Nephron progenitor cell (in vitro differentiated cells): Measurements from ENCODE around the gene IRF5.

ENCODE experiments used
- DNase-seq: peaks from one replicate; pipeline ENCODE4 v3.0.0; 2021
- H3K27ac Mint-ChIP-seq: 2 replicates; pipeline ENCODE4 v1.8.0; 2021; ENCODE audit warnings: mild to moderate bottlenecking, moderate library complexity, mixed read lengths
- H3K27me3 Mint-ChIP-seq: 2 replicates; pipeline ENCODE4 v1.8.0; 2021; ENCODE audit warnings: mild to moderate bottlenecking, low read depth, mixed read lengths; ENCODE audit not compliant: poor library complexity
- H3K36me3 Mint-ChIP-seq: 2 replicates; pipeline ENCODE4 v1.8.0; 2021; ENCODE audit warnings: low read depth, mixed read lengths
- H3K4me1 Mint-ChIP-seq: 2 replicates; pipeline ENCODE4 v1.8.0; 2021; ENCODE audit warnings: mixed read lengths
- H3K4me3 Mint-ChIP-seq: 2 replicates; pipeline ENCODE4 v1.8.0; 2021; ENCODE audit warnings: mild to moderate bottlenecking, moderate library complexity, mixed read lengths
- H3K9me3 Mint-ChIP-seq: 2 replicates; pipeline ENCODE4 v1.8.0; 2021; ENCODE audit warnings: mild to moderate bottlenecking, moderate library complexity, mixed read lengths
- TF ChIP-seq, protein P1 (sequence below): fragments of 200-600 bp; sonication (generic); IDR thresholded peaks from 2 replicates; pipeline ENCODE4 v1.5.0; 2021; ENCODE audit warnings: antibody characterized with exemption

The IRF5 gene

DNA sequence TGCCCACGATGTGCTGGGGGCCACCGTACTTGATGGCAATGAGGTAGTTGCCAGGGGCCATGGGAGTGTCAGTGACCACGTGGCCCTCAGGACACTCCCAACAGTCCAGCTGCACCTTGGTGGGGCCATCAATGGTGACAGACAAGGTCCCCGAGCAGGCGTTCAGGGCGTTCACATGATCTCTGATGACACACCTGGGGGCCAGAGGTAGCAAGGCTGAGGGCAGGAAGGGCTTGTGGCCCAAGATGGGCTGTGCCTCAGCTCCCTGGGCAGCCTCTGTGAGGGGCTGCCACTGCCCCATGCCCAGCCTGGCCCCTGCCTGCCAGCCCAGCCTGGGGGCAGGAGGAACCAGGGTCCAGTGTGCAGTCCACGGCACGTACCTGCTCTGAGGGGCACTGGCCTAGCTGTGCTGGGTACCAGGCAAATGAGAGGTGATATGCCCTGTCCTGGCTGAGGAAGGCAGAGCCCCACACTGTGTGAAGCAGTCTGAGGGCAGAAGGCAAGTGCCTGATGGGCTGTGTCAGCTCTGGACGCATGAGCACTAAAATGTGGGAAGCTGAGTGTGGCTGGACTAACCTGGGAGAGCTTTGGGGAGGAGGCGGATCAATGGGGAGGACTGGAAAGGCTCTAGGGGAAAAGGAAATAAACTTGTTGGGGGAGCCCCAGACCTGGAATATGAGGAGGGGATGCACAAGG lies 23.7 kb upstream of the IRF5 start:
- H3K4me1 Mint-ChIP-seq = peaks cover 43% of the 10 kb centered on the region
- H3K9me3 Mint-ChIP-seq = no peaks in the 10 kb centered on the region
- no peak overlapping the region for H3K27ac Mint-ChIP-seq
- H3K36me3 Mint-ChIP-seq = no peaks in the 10 kb centered on the region
- peaks cover 54% of the 10 kb centered on the region for H3K27me3 Mint-ChIP-seq
- peak overlapping the region; percentile 48 for H3K4me3 Mint-ChIP-seq
- TF ChIP-seq, protein P1, sequence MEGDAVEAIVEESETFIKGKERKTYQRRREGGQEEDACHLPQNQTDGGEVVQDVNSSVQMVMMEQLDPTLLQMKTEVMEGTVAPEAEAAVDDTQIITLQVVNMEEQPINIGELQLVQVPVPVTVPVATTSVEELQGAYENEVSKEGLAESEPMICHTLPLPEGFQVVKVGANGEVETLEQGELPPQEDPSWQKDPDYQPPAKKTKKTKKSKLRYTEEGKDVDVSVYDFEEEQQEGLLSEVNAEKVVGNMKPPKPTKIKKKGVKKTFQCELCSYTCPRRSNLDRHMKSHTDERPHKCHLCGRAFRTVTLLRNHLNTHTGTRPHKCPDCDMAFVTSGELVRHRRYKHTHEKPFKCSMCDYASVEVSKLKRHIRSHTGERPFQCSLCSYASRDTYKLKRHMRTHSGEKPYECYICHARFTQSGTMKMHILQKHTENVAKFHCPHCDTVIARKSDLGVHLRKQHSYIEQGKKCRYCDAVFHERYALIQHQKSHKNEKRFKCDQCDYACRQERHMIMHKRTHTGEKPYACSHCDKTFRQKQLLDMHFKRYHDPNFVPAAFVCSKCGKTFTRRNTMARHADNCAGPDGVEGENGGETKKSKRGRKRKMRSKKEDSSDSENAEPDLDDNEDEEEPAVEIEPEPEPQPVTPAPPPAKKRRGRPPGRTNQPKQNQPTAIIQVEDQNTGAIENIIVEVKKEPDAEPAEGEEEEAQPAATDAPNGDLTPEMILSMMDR = no peak
- no peak for DNase-seq

DNA sequence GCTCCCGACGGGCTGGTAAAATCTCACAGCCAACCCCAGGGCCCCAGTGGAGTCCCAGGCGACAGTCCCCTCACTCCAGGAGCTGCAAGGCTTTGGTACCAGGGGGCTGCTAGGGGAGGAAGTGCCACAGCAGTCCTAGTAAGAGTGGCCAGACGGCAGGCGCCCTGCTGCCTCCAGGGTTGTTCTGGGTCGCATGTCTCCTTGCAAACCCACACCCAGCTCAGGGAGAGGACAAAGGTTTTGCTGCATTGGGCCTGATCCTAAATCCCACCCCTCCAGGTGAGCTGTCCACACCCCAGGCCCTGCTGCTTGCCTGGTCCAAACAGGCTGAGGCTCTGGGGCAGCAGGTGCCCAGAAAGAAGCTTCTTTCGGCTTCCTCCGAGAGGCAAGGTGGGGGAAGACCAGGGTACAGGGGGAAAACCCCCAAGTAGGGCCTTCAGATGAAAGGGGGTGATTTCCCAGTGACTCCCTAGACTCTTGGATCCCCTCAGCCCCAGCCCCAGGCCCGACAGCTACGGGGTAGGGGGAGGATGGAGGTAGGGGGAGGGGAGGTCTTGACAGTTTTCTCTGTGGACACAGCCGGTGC lies 23.1 kb upstream of the IRF5 start:
- peaks cover 60% of the 10 kb centered on the region for H3K27me3 Mint-ChIP-seq
- peaks cover 40% of the 10 kb centered on the region for H3K4me1 Mint-ChIP-seq
- no peak overlapping the region for H3K27ac Mint-ChIP-seq
- no peaks in the 10 kb centered on the region for H3K9me3 Mint-ChIP-seq
- H3K4me3 Mint-ChIP-seq = no peak overlapping the region
- TF ChIP-seq, protein P1 = no peak
- no peak for DNase-seq
- H3K36me3 Mint-ChIP-seq = no peaks in the 10 kb centered on the region

DNA sequence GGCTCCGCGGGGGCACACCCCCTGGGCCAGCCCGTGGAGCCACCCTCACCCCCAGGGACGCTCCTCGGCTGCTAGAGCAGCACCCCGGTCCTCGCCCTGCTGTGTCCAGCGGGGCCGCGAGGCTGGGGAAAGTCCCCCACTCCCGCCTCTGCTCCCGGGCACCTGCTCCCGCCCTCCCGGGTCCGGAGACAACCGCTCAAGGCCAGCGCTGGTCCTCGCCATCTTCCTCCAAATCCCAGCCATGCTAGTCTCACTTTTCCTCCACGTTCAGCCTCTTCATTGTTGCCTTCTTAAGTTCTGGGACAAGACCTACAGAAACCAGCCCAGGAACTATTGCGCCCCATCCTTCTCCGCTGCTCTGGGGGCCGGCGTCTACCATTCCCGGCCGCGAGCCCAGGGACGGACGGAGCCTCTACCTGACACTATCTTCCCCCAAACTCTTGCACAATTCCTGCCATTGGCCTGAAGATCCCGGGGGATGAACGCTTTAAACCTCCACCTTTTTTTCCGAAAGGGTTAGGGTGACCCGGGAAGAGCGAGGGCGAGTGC lies 22.4 kb upstream of the IRF5 start:
- Mint-ChIP-seq H3K4me3 (peak overlapping the region; percentile 71), H3K27me3 (peaks cover 63% of the 10 kb centered on the region), H3K9me3 (no peaks in the 10 kb centered on the region), H3K4me1 (peaks cover 37% of the 10 kb centered on the region), H3K36me3 (no peaks in the 10 kb centered on the region), H3K27ac (no peak overlapping the region)
- DNase-seq = no peak
- TF ChIP-seq, protein P1 = no peak

DNA sequence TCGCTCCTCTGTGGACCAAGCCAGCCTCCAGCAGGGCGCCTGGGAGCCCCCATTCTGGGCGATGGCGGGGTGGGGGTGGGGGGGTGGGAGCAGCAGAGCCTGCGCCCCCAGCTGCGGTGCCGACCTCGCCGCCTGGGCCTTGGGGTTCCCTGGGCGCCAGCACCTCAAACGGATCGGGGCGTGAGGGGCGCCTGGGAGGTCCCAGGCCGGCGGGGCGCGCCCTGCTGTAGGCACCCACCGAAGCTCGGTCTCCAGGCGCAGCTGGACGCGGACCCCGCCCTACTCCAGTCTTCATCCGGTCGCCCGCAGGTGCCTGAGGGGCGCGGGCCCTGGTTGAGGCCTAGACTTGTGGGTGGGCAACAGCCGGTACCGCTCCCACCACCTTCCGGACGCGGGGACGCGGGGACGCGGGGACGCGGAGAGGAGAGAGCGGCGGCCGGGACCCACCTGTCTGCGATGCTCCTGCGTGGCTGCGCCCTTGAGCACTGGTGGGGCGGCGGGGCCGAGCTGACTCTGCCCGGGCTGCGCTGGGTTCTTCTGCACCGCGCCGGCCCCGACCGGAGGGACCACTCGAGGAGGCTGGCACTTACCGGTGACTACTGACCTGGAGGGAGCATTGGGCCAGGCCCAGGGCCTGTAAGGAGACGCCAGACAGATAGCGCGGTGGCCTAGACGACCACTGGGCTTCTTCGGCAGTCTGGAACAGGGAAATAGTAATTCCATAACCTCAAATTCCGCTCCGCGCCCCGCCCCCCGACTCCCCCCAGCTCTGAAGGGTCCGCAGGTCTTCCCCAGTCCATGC lies 21.7 kb upstream of the IRF5 start:
- TF ChIP-seq, protein P1 = no peak
- Mint-ChIP-seq H3K27me3 (peaks cover 70% of the 10 kb centered on the region), H3K9me3 (no peaks in the 10 kb centered on the region), H3K36me3 (no peaks in the 10 kb centered on the region), H3K4me1 (peaks cover 40% of the 10 kb centered on the region), H3K27ac (no peak overlapping the region), H3K4me3 (peak overlapping the region; percentile 71)
- DNase-seq = no peak

DNA sequence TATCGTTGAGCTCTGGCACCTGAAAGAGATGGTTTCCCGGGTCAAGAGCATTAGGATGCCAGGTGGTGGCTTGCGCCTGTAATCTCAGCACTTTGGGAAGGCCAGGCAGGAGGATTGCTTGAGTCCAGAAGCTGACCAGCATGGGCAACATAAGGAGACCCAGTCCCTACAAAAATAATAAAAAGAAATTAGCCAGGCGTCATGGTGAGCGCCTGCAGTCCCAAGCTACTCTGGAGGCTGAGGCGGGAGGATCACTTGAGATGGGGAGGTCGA lies 21.1 kb upstream of the IRF5 start:
- H3K27me3 Mint-ChIP-seq = peaks cover 73% of the 10 kb centered on the region
- TF ChIP-seq, protein P1 = no peak
- no peak overlapping the region for H3K4me3 Mint-ChIP-seq
- peaks cover 36% of the 10 kb centered on the region for H3K4me1 Mint-ChIP-seq
- no peak overlapping the region for H3K27ac Mint-ChIP-seq
- DNase-seq = no peak
- no peaks in the 10 kb centered on the region for H3K36me3 Mint-ChIP-seq
- no peaks in the 10 kb centered on the region for H3K9me3 Mint-ChIP-seq
